SK-N-MC (cell line): ENCODE results near the gene SLC35F2.

Experiments
- EZH2 ChIP-seq: fragments of 200-600 bp; sonication (generic); IDR thresholded peaks from one replicate; pipeline ENCODE4 v1.6.1; 2017; ENCODE audit warnings: antibody characterized with exemption
- POLR2AphosphoS5 ChIP-seq: IDR thresholded peaks from 2 replicates; pipeline ENCODE4 v1.6.1; 2012; ENCODE audit warnings: mild to moderate bottlenecking, low read depth, low read length, borderline replicate concordance

- TF ChIP-seq EZH2 (no peak), POLR2AphosphoS5 (no peak)
These were observed 1.1 kb upstream of the SLC35F2 start for GRCh38 chr11:107859459-107860239.
